ENCODE measurements around the gene EXOC4.

EXOC4 gene

DNA sequence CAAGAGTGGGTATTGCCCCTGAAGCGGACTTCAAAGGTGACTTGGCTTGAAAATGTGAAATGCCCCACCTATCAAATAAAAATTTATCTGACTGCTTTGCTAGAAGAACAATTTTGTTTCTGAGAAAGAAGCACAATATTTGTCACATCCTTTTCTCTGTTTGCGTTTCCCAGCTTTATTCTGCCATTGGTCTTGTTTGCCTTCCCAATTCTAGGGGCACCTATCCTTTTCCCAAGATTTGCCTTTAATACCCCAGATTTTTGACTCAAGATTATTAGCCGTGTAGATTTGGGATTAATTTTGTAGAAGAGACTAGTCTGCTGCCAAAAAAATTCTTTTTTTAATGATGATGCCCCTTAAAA, 764.0 kb downstream of the EXOC4 start:
- DNase-seq = no peak

GRCh38 chr7:134018306-134018705, 765.4 kb downstream of the EXOC4 start:
- no peak for DNase-seq

DNA sequence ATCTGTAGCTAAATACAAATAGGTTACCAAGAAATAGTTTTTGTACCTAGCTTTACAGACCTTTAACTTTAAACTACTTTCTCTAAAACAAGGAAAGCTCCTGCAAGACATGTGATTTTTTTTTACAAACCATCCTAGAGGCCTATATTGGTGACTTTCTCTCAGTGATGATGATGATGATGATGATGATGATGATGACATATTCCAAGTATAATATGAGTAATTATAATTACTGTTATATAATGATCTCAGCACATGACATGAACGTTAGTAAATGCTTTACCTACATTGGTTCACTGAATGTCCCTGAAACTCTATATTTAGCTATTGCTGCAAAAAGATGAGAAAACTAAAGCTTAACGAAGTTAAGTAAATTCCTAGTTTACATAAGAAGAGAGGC, 766.4 kb downstream of the EXOC4 start:
- DNase-seq = no peak

DNA sequence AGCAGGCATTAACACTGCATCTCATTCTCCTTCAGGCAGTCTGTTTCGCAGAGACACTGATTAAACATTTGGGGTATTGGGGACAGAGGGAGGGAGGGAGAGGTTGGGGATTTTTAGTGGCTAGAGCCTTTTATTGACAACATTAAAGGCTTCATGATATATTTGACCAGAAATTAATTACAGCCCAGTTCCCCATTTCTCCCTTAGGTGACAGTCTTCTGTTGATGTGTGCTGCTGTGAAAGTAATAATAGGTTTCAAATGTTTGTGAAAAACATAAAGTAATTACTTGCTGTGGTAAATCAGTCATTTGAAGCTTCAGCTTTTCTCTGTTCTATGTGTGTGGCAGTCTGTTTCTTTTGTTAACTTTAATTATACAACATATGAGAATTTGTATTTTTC, 769.0 kb downstream of the EXOC4 start:
- no peak for DNase-seq

- DNase-seq = no peak
Measured at GRCh38 chr7:134022286-134022911, 769.5 kb downstream of the EXOC4 start.

GRCh38 chr7:134024739-134025138, 771.9 kb downstream of the EXOC4 start:
- DNase-seq = no peak

DNA sequence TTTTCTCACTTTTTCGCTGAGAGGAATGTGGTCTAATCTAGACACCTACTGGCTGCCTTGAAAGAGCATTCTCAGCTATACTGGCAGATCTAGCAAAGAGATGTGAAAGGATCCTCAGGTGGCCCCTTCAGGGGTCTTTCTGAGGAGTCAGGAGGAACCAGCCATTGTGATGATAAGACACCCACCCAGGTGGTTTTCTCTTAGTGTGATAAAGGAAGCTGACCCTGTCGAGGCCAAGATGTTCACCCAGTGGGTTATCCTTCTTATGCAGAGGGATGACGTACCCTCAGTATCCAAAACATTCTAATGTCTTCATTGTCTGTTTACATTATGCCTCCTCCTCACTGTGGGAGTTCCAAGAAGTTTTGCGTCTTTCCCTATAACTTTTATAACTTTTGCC, 776.0 kb downstream of the EXOC4 start:
- DNase-seq = no peak

GRCh38 chr7:134029743-134030142, 776.9 kb downstream of the EXOC4 start:
- DNase-seq = no peak

DNA sequence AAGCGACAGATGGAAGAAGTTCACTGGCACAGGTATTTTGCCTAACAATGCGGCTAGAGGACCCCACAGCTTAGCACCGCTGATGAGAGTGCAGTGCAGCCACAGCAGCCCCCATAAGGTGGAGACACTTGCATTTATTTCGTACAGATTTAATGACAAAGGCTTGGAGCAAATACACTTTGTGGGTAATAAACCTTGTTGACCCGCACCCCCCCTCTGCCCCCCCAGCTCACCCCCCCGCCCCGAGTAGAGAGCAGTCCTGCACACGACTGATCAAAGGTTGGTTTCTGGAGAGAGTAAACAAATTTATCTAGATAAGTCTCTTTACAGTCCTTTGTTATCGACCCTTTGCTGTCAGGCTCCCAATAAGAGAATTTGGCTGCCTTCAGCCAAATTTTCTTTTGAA, 777.6 kb downstream of the EXOC4 start:
- no peak for DNase-seq

GRCh38 chr7:134031835-134032617, 779.1 kb downstream of the EXOC4 start:
- no peak for DNase-seq

DNA sequence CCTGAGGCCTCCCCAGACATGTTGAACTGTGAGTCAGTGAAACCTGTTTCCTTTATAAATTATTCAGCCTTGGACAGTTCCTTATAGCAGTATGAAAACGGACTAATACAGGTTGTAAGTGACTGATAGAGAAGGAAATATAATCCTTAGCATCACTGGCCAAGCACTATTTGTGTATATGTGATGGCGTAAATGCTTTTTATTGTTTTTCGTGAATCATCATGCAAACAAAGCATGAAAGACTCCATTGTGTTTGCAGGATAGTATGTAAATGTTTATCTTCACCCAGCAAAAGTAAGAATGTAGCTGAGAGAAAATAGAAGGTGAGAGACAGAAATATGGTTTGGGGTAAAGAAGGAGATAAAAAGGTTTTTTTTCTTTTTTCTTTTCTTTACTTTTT, 781.8 kb downstream of the EXOC4 start:
- no peak for DNase-seq

- DNase-seq = no peak
Measured at GRCh38 chr7:134037991-134038390, 785.1 kb downstream of the EXOC4 start.

- no peak for DNase-seq
Measured at GRCh38 chr7:134040988-134041387, 788.1 kb downstream of the EXOC4 start.

- no peak for DNase-seq
Measured at GRCh38 chr7:134041477-134041876, 788.6 kb downstream of the EXOC4 start.

- DNase-seq = no peak
Measured at GRCh38 chr7:134042307-134042706, 789.4 kb downstream of the EXOC4 start.

DNA sequence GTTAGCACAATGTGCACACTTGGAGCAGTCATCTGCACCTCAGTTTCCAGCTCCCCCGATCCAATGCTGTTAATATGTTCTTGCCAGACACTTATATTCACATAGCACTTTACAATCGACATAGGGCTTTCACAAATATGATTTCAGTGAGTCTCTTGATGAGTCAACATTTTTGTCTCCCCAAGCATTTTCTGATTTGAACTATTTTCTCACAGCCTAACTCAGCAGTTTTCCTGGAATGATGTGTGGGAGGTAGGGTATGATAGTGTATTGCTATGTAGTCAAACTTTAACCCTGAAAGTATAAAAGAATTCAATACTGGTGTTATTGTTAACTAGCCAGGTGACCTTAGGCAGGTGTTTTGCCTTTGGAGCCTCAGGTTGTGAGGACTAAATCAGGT, 791.8 kb downstream of the EXOC4 start:
- DNase-seq = no peak

GRCh38 chr7:134045716-134046115, 792.8 kb downstream of the EXOC4 start:
- no peak for DNase-seq

GRCh38 chr7:134046594-134047128, 793.8 kb downstream of the EXOC4 start:
- DNase-seq = no peak

DNA sequence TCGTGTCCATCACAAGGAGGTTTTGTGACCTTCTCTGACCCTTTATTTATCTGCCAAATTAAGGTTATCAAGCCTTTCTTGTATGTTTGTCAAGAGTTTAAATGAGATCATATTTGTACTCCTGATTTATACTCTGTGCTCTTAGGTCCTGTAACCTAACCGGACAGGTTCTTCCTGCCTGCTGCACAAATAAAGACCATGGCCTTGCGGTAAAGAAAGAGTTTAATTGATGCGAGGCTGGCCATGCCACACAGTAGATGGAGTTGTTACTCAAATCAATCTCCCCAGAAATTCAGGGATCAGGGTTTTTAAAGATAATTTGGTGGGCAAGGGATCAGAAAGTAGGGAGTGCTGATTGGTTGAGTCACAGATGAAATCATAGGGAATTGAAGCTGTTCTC, 794.8 kb downstream of the EXOC4 start:
- DNase-seq = no peak

GRCh38 chr7:134048166-134048565, 795.3 kb downstream of the EXOC4 start:
- DNase-seq = no peak

DNA sequence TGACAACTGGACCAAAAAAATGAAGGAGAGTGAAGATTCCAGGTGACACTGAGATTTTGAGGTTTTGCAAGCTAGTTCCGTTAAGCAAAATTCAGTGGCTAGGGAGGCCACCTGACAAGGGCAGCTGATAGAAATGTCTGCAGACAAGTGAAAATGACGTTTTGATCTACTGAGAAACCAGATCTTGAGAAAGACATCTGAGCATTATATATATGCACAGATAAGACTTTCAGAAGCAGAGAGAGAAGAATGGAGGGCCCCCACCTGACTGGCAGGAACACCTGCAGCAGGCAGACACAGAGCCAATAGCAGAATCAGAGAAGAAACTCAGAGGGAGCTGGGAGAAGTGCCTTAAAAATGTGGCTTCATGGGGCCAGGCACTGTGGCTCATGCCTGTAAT, 798.1 kb downstream of the EXOC4 start:
- DNase-seq = no peak

- no peak for DNase-seq
Measured at GRCh38 chr7:134056816-134057215, 803.9 kb downstream of the EXOC4 start.

DNA sequence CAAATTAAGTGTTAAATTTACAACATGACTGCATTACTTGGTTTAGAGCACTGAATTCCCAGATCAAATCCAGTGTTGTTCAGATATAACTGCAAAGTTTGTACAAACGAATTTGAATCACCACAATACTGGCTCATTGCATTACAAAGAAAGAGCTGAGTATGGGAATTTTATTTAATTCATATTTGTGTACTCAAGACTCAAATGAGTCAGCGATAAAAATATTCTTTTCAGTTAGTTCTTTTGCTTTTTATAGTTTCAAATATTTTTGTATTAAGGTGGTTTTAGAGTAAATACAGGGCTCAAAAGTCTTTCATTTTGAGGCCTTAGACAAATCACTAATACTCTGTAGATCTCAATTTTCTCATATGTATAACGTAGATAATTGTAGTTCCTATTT, 805.6 kb downstream of the EXOC4 start:
- DNase-seq = no peak

DNA sequence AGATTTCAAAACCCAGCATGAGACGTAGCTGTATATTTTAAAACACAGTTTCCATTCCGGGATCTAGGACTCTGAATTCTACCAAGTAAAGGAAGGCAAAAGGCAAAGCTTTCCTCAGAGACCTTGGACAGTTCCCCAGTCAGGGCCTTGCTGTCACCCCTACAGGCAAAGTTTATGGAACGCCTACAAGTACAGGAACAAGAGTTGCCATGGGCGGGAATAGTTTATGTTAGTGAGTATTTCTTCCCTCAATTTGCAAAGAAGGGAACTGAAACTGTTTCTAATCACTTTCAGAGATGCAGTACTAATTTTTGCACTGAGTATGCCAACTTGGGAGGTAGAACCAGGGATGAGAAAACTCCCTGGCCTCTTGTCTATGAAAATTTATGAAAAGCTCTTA, 806.1 kb downstream of the EXOC4 start:
- no peak for DNase-seq

- no peak for DNase-seq
Measured at GRCh38 chr7:134059921-134060320, 807.0 kb downstream of the EXOC4 start.
